Mesendoderm (in vitro differentiated cells): Measurements from ENCODE around the gene CDK14.
A peak's percentile ranks its signal among the peaks of the same experiment; 100 is the strongest.

Experiments used
- DNase-seq: peaks from one replicate; pipeline ENCODE4 v3.0.0; 2013
- H2AK5ac ChIP-seq: 2 replicates; pipeline ENCODE4 v1.6.1; 2013; ENCODE audit warnings: low read length, inconsistent platforms
- H2BK120ac ChIP-seq: 2 replicates; pipeline ENCODE4 v1.6.1; 2013; ENCODE audit warnings: low read depth, mild to moderate bottlenecking, low read length, moderate library complexity, mixed read lengths
- H2BK15ac ChIP-seq: replicated peaks from 2 replicates; pipeline ENCODE4 v1.6.1; 2013; ENCODE audit warnings: low read depth, mild to moderate bottlenecking, moderate library complexity
- H2BK5ac ChIP-seq: 2 replicates; pipeline ENCODE4 v1.6.1; 2013; ENCODE audit warnings: low read length, inconsistent platforms
- H3K18ac ChIP-seq: 2 replicates; pipeline ENCODE4 v1.6.1; 2013; ENCODE audit warnings: mild to moderate bottlenecking, low read length, mixed read lengths
- H3K23ac ChIP-seq: one replicate; pipeline ENCODE4 v1.6.1; 2013; ENCODE audit warnings: low read length
- H3K27ac ChIP-seq: 2 replicates; pipeline ENCODE4 v1.5.1; 2013; ENCODE audit warnings: low read depth, mild to moderate bottlenecking, inconsistent platforms, low read length, moderate library complexity
- H3K27me3 ChIP-seq: 2 replicates; pipeline ENCODE4 v1.6.1; 2013; ENCODE audit warnings: low read length, control low read depth, mild to moderate bottlenecking, inconsistent platforms; ENCODE audit not compliant: insufficient read depth, poor library complexity
- H3K36me3 ChIP-seq: 2 replicates; pipeline ENCODE4 v1.6.1; 2013; ENCODE audit warnings: low read length, inconsistent platforms; ENCODE audit not compliant: control insufficient read depth, insufficient read depth
- H3K4ac ChIP-seq: one replicate; pipeline ENCODE4 v1.6.1; 2013; ENCODE audit warnings: low read depth, mild to moderate bottlenecking, low read length, moderate library complexity
- H3K4me1 ChIP-seq: 2 replicates; pipeline ENCODE4 v1.6.1; 2013; ENCODE audit warnings: low read depth, low read length, inconsistent platforms; ENCODE audit not compliant: control insufficient read depth
- H3K4me2 ChIP-seq: 2 replicates; pipeline ENCODE4 v1.6.1; 2013; ENCODE audit warnings: low read length
- H3K4me3 ChIP-seq: 2 replicates; pipeline ENCODE4 v1.5.1; 2013; ENCODE audit warnings: mild to moderate bottlenecking, low read length
- H3K56ac ChIP-seq: one replicate; pipeline ENCODE4 v1.6.1; 2013; ENCODE audit warnings: low read length
- H3K79me1 ChIP-seq: 2 replicates; pipeline ENCODE4 v1.6.1; 2013; ENCODE audit warnings: low read length, inconsistent platforms
- H3K79me2 ChIP-seq: 2 replicates; pipeline ENCODE4 v1.6.1; 2013; ENCODE audit warnings: mild to moderate bottlenecking, low read length; ENCODE audit not compliant: control insufficient read depth, insufficient read depth
- H3K9ac ChIP-seq: 2 replicates; pipeline ENCODE4 v1.6.1; 2013; ENCODE audit warnings: low read length, inconsistent platforms
- H4K5ac ChIP-seq: one replicate; pipeline ENCODE4 v1.6.1; 2013; ENCODE audit warnings: low read length
- H4K8ac ChIP-seq: one replicate; pipeline ENCODE4 v1.6.1; 2013; ENCODE audit warnings: low read depth, mild to moderate bottlenecking, control low read depth, low read length, moderate library complexity
- WGBS: extraction: QIAGEN DNeasy Blood & Tissue Kit; methylation state at CpG from one replicate; pipeline ENCODE4 v1.1.7; 2013; ENCODE audit warnings: low lambda C conversion rate, missing lambda C conversion rate; ENCODE audit not compliant: insufficient coverage; ENCODE audit errors: extremely low coverage; 5-methylcytosine and 5-hydroxymethylcytosine counted together

CDK14 gene

DNA sequence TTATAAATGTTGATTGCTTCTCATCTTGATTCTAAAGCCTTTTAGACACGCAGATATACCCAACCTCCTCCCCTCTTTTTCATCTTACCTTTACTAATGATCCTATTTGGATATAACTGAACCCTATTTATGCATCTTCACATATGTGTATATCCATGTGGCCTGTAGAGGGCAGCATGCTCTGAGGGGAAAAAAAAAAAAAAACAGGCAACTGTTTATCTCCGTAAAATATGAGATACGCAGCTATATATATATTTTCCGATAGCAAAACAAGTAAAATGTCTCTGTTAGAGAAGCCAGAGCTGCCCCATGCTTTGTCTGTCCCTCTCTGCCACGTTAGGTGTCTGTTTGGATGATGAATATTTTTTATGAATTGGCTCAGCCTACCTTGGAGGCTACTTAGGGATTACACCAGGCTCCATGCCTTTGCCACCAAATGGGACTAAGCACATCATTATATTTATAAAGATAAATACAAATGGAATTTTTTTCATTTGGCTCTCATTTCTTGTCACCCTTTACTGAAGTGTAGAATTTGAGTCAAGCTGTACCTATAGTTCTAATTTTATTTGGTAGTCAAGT lies 493.4 kb downstream of the CDK14 start:
- H3K36me3 ChIP-seq = no peaks in the 10 kb centered on the region
- no peak overlapping the region for H3K23ac ChIP-seq
- H3K56ac ChIP-seq = no peak overlapping the region
- H3K4me1 ChIP-seq = no peaks in the 10 kb centered on the region
- no peak overlapping the region for H2BK120ac ChIP-seq
- no peaks in the 10 kb centered on the region for H3K27me3 ChIP-seq
- no peak overlapping the region for H3K4me2 ChIP-seq
- H3K4me3 ChIP-seq = no peak overlapping the region
- H2BK5ac ChIP-seq = no peak overlapping the region
- H3K27ac ChIP-seq = no peak overlapping the region
- no peak overlapping the region for H4K8ac ChIP-seq
- H2BK15ac ChIP-seq = no peak overlapping the region
- no peak overlapping the region for H3K4ac ChIP-seq
- DNase-seq = peak; percentile 27
- H4K5ac ChIP-seq = no peak overlapping the region
- H3K79me2 ChIP-seq = no peaks in the 10 kb centered on the region
- no peak overlapping the region for H3K18ac ChIP-seq
- H2AK5ac ChIP-seq = no peak overlapping the region
- no CpG with 5 or more reads among the region's 5 CpGs for WGBS
- H3K9ac ChIP-seq = no peak overlapping the region
- H3K79me1 ChIP-seq = no peaks in the 10 kb centered on the region

DNA sequence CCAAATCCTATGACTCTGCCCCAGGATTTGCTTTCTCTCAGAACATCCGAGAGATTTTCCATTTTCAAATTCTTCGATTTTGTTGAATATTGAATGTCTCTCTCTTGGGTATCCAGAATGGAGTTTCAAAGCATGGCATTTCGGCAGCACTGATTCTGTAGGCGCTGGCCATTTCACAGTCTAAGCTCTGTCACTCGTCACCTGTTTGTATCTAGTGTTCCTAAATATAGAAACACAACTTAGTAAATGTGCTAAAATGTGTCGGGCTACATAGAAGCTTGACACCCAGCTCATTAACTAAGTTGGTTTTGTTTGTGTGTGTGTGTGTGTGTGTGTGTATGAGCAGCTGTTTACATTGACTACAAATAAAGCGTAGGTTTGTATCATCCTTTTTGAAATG lies 494.6 kb downstream of the CDK14 start:
- H3K4me1 ChIP-seq = no peaks in the 10 kb centered on the region
- H3K18ac ChIP-seq = no peak overlapping the region
- H3K9ac ChIP-seq = no peak overlapping the region
- H3K23ac ChIP-seq = no peak overlapping the region
- no peak overlapping the region for H3K4me3 ChIP-seq
- H2BK120ac ChIP-seq = no peak overlapping the region
- no peak overlapping the region for H2AK5ac ChIP-seq
- H3K56ac ChIP-seq = no peak overlapping the region
- H3K79me1 ChIP-seq = no peaks in the 10 kb centered on the region
- H3K27ac ChIP-seq = no peak overlapping the region
- WGBS = no CpG with 5 or more reads among the region's 7 CpGs
- no peaks in the 10 kb centered on the region for H3K79me2 ChIP-seq
- no peak overlapping the region for H3K4me2 ChIP-seq
- DNase-seq = no peak
- no peak overlapping the region for H2BK5ac ChIP-seq
- H3K36me3 ChIP-seq = no peaks in the 10 kb centered on the region
- no peak overlapping the region for H4K5ac ChIP-seq
- no peak overlapping the region for H2BK15ac ChIP-seq
- no peaks in the 10 kb centered on the region for H3K27me3 ChIP-seq
- H3K4ac ChIP-seq = no peak overlapping the region
- no peak overlapping the region for H4K8ac ChIP-seq

DNA sequence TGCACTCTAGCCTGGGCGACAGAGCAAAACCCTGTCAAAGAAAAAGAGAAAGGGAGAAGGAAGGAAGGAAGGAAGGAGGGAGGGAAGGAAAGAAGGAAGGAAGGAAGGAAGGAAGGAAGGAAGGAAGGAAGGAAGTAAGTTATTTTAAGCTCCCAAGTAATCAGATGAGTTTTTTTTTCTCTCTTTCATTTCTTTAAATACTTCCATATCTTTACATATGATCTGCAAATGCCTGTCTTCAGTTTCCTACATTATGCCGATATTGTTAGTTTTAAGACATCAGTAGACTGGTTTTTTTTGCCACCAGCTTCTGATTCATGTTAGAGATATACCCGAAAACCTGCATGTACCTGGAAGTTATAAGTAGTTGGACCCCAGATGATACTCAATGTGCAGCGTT lies 495.5 kb downstream of the CDK14 start:
- H3K4ac ChIP-seq = no peak overlapping the region
- no peak overlapping the region for H3K9ac ChIP-seq
- H3K36me3 ChIP-seq = no peaks in the 10 kb centered on the region
- no peak overlapping the region for H2BK5ac ChIP-seq
- H3K79me2 ChIP-seq = no peaks in the 10 kb centered on the region
- no peak overlapping the region for H3K18ac ChIP-seq
- no peak overlapping the region for H4K5ac ChIP-seq
- WGBS = no CpG with 5 or more reads among the region's 4 CpGs
- no peaks in the 10 kb centered on the region for H3K27me3 ChIP-seq
- H3K4me2 ChIP-seq = no peak overlapping the region
- DNase-seq = no peak
- H3K27ac ChIP-seq = no peak overlapping the region
- H3K4me3 ChIP-seq = no peak overlapping the region
- no peak overlapping the region for H3K56ac ChIP-seq
- no peak overlapping the region for H2BK15ac ChIP-seq
- no peak overlapping the region for H4K8ac ChIP-seq
- no peak overlapping the region for H2BK120ac ChIP-seq
- no peaks in the 10 kb centered on the region for H3K4me1 ChIP-seq
- H3K23ac ChIP-seq = no peak overlapping the region
- H3K79me1 ChIP-seq = no peaks in the 10 kb centered on the region
- no peak overlapping the region for H2AK5ac ChIP-seq

- no peak overlapping the region for H3K4me3 ChIP-seq
- H3K9ac ChIP-seq = no peak overlapping the region
- no peaks in the 10 kb centered on the region for H3K36me3 ChIP-seq
- no peak overlapping the region for H2AK5ac ChIP-seq
- no peaks in the 10 kb centered on the region for H3K79me1 ChIP-seq
- no peak overlapping the region for H3K23ac ChIP-seq
- H3K4ac ChIP-seq = no peak overlapping the region
- no peak overlapping the region for H3K4me2 ChIP-seq
- no peaks in the 10 kb centered on the region for H3K4me1 ChIP-seq
- no peaks in the 10 kb centered on the region for H3K27me3 ChIP-seq
- H4K5ac ChIP-seq = no peak overlapping the region
- H3K56ac ChIP-seq = no peak overlapping the region
- no CpG with 5 or more reads among the region's 3 CpGs for WGBS
- H2BK5ac ChIP-seq = no peak overlapping the region
- no peak for DNase-seq
- no peak overlapping the region for H3K18ac ChIP-seq
- H4K8ac ChIP-seq = no peak overlapping the region
- H3K79me2 ChIP-seq = no peaks in the 10 kb centered on the region
- H2BK15ac ChIP-seq = no peak overlapping the region
- no peak overlapping the region for H2BK120ac ChIP-seq
- H3K27ac ChIP-seq = no peak overlapping the region
Observed at GRCh38 chr7:91093181-91093580, 497.1 kb downstream of the CDK14 start.

- Histone ChIP-seq H3K56ac (no peak overlapping the region), H3K79me1 (no peaks in the 10 kb centered on the region), H3K36me3 (no peaks in the 10 kb centered on the region), H3K4me3 (no peak overlapping the region), H4K5ac (no peak overlapping the region), H4K8ac (no peak overlapping the region), H3K4me1 (no peaks in the 10 kb centered on the region), H3K4ac (no peak overlapping the region), H2BK15ac (no peak overlapping the region), H3K27ac (no peak overlapping the region), H2AK5ac (no peak overlapping the region), H3K4me2 (no peak overlapping the region), H2BK5ac (no peak overlapping the region), H3K9ac (no peak overlapping the region), H2BK120ac (no peak overlapping the region), H3K23ac (no peak overlapping the region), H3K18ac (no peak overlapping the region), H3K79me2 (no peaks in the 10 kb centered on the region), H3K27me3 (no peaks in the 10 kb centered on the region)
- DNase-seq = no peak
- no CpG with 5 or more reads among the region's 1 CpG for WGBS
Observed at GRCh38 chr7:91098566-91098965, 502.4 kb downstream of the CDK14 start.

- WGBS = no CpG with 5 or more reads among the region's 1 CpG
- Histone ChIP-seq H3K79me1 (no peaks in the 10 kb centered on the region), H4K8ac (no peak overlapping the region), H2BK5ac (no peak overlapping the region), H3K4me1 (no peaks in the 10 kb centered on the region), H2AK5ac (no peak overlapping the region), H3K18ac (no peak overlapping the region), H3K27ac (no peak overlapping the region), H3K9ac (no peak overlapping the region), H3K23ac (no peak overlapping the region), H2BK15ac (no peak overlapping the region), H3K4ac (no peak overlapping the region), H3K4me2 (no peak overlapping the region), H3K27me3 (no peaks in the 10 kb centered on the region), H3K79me2 (no peaks in the 10 kb centered on the region), H4K5ac (no peak overlapping the region), H3K4me3 (no peak overlapping the region), H3K56ac (no peak overlapping the region), H3K36me3 (no peaks in the 10 kb centered on the region), H2BK120ac (no peak overlapping the region)
- no peak for DNase-seq
Observed at GRCh38 chr7:91103363-91103762, 507.2 kb downstream of the CDK14 start.
